WI38 (cell line): ENCODE measurements around the gene SPON1.

Experiments used
- H3K4me3 ChIP-seq: 2 replicates; pipeline ENCODE4 v1.5.1; 2011; ENCODE audit warnings: low read depth, mild to moderate bottlenecking, control low read depth, low read length
- TF ChIP-seq, protein P1 (sequence below): IDR thresholded peaks from 2 replicates; pipeline ENCODE4 v1.5.1; 2012; ENCODE audit warnings: low read depth, mild to moderate bottlenecking, control low read depth, low read length

SPON1 gene

GRCh38 chr11:13958641-13959400 is 3.7 kb upstream of the SPON1 start:
- H3K4me3 ChIP-seq, result no peak overlapping the region
- TF ChIP-seq, protein P1, sequence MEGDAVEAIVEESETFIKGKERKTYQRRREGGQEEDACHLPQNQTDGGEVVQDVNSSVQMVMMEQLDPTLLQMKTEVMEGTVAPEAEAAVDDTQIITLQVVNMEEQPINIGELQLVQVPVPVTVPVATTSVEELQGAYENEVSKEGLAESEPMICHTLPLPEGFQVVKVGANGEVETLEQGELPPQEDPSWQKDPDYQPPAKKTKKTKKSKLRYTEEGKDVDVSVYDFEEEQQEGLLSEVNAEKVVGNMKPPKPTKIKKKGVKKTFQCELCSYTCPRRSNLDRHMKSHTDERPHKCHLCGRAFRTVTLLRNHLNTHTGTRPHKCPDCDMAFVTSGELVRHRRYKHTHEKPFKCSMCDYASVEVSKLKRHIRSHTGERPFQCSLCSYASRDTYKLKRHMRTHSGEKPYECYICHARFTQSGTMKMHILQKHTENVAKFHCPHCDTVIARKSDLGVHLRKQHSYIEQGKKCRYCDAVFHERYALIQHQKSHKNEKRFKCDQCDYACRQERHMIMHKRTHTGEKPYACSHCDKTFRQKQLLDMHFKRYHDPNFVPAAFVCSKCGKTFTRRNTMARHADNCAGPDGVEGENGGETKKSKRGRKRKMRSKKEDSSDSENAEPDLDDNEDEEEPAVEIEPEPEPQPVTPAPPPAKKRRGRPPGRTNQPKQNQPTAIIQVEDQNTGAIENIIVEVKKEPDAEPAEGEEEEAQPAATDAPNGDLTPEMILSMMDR, result no peak

DNA sequence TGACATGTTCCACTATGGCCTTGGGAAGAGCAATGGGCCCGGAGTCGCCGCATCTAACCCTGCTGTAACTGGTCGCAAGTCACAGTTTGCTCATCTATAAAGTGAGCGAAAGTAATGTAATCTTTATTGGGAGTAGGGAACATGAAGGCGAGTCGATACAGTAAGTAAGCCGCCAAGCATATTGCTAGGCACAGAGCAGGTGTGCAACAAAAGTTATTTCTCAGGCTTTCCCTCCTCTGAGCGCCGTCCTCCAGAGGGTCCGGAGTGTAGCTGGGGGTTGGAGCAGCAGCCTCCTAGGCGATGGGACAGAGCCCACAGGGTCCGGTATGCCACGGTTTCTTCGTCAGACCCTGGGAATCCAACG is 343 bp upstream of the SPON1 start:
- H3K4me3 ChIP-seq, result peak overlapping the region; percentile 29; the same call in 1 of the 2 replicates
- TF ChIP-seq, protein P1, result no peak

DNA sequence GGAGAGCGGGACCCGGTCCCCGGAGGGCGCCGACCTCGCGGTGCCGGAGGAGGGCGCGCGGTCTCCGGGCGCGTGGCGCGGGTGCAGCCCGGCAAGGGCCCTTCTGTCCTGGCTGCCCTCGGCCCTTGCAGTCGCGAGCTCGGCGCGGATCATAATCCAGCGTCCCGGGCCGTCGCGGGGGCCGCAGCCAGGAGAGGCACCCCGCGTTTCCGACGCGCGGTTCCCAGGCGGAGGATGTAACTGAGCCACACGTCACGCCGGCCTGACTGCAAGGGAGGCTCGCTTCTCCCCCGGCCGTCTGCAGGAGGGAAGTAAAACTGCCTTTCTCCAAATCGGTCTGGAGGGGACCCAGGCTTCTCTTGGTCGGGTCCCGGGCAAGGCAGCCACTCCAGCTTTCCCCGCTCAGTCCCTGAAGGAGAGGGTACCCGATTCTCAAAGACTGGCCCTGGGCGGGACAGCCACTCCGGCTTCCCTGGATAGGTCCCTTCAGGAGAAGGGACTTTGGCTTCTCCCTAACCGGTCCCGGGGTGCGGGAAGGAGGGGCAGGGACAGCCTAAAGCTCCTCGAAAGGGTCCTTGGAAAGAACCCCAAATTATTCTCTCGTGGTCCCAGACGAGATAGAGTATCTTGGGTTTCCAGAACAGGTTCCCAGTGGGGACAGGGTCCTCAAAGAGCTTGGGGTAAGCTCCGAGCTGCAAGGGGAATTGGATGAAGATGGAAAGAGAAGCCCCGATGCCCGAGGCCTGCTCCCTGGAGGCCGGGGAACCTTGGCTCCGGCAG is 836 bp downstream of the SPON1 start:
- no peak overlapping the region for H3K4me3 ChIP-seq
- TF ChIP-seq, protein P1, result no peak

DNA sequence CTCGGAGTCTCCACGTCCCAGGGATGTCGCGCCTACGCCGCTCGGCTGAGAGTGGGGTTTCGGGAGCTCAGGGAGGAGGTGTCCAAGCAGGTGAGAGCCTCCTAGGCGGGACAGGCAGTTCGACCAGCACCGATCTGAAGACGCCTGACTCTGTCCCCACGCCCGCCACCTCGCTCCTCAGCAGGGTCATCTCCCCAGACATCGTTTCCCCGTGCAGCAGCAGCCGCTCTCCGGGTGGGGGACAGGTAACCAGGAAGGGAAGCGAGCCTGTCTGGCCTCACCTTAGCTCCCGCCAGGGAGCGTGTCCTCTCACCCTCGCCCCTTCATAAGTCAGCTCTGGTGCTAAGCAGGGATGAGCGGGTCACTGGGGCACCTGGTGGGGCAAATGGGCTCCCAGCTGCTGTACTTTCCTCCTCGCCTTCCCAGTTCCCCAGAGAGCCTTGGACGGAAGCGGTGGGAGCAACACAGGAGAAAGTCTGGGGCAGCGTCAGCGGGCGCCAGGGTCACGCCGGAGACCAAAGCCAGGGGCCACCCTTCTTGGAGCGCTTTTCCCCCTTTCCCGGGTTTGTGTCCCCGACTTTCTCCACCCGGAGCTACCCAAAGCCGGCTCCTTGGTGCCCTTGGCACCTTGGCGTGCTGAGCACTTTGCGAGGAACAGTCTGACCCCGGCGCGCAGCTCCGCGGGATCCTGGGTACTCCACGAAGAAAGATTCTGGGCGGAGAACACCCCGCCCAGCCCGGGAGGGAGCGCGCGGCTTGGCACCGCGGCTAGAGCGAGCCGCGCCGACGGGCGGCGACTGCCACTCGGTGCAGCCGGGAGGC is 1.6 kb downstream of the SPON1 start:
- TF ChIP-seq, protein P1, result no peak
- no peak overlapping the region for H3K4me3 ChIP-seq

- TF ChIP-seq, protein P1, result no peak
- no peak overlapping the region for H3K4me3 ChIP-seq
Measured at GRCh38 chr11:13964771-13965074, 2.2 kb downstream of the SPON1 start.

- TF ChIP-seq, protein P1, result no peak
- H3K4me3 ChIP-seq, result no peak overlapping the region
Measured at GRCh38 chr11:13965337-13965736, 2.8 kb downstream of the SPON1 start.
